Measurements from ENCODE around the gene SLC28A2. TPM values are rescaled to one million over a fixed set of nuclear protein-coding genes. Genes with fewer than 3 reads are reported as not detected.
"Not testable (repeated sequence)": the region's sequence is repeated elsewhere in the genome, so short reads cannot be mapped to it uniquely, and the experiment has no call there.

The SLC28A2 gene
- total and polyA plus RNA-seq, 7 experiments from 2014 or later, result not detected

DNA sequence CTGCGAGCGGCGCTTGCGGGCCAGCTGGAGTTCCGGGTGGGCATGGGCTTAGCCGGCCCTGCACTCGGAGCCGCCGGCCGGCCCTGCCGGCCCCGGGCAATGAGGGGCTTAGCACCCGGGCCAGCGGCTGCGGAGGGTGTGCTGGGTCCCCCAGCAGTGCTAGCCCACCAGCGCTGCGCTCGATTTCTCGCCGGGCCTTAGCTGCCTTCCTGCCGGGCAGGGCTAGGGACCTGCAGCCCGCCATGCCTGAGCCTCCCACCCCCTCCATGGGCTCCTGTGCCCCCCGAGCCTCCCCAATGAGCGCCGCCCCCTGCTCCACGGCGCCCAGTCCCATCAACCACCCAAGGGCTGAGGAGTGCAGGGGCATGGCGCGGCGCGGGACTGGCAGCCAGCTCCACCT, 62.1 kb downstream of the SLC28A2 start:
- H3K4me1 ChIP-seq (ENCODE audit: control insufficient read depth in 2 of 2, insufficient read depth in 2 of 2, low read length in 2 of 2); H3K4me3 Mint-ChIP-seq; H3K36me3 Mint-ChIP-seq; H3K9me3 Mint-ChIP-seq; H3K36me3 ChIP-seq (ENCODE audit: control insufficient read depth in 2 of 3, insufficient read depth in 3 of 3, low read length in 3 of 3); H3K9me3 ChIP-seq (ENCODE audit: control insufficient read depth in 2 of 3, low read length in 3 of 3); H3K27me3 ChIP-seq (ENCODE audit: control insufficient read depth in 2 of 2, insufficient read depth in 2 of 2, low read length in 2 of 2); intact Hi-C loops (cut with micrococcal nuclease); H3K4me3 ChIP-seq (ENCODE audit: low read length); H3K27ac Mint-ChIP-seq; POLR2A ChIA-PET; ATAC-seq; DNase-seq; H3K27ac ChIP-seq (ENCODE audit: low read depth, low read length); H3K4me1 Mint-ChIP-seq: not testable (repeated sequence)
- H3K27me3 Mint-ChIP-seq, result peaks cover 16 to 44% (median 23%) of the 10 kb centered on the region in 5 donors
- CTCF ChIA-PET, result interaction anchor here (0.7 kb wide), 1 partner anchor 8 kb away, joined by 3 read pairs; no protein-coding TSS in a partner anchor

GRCh38 chr15:45314960-45315359, 62.9 kb downstream of the SLC28A2 start:
- no peak for ATAC-seq

GRCh38 chr15:45319472-45320214, 67.6 kb downstream of the SLC28A2 start:
- Mint-ChIP-seq H3K27ac (no peak overlapping the region), H3K9me3 (peaks cover 0 to 1% (median 0%) of the 10 kb centered on the region in 11 donors), H3K36me3 (peaks cover 0 to 4% (median 0%) of the 10 kb centered on the region in 5 donors), H3K4me3 (no peak overlapping the region), H3K27me3 (peaks cover 17 to 35% (median 23%) of the 10 kb centered on the region in 5 donors), H3K4me1 (no peaks in the 10 kb centered on the region)
- DNase-seq, result no peak
- Histone ChIP-seq H3K4me3 (ENCODE audit: low read length) (no peak overlapping the region), H3K27me3 (ENCODE audit: control insufficient read depth in 2 of 2, insufficient read depth in 2 of 2, low read length in 2 of 2) (no peaks in the 10 kb centered on the region), H3K27ac (ENCODE audit: low read depth, low read length) (no peak overlapping the region), H3K4me1 (ENCODE audit: control insufficient read depth in 2 of 2, insufficient read depth in 2 of 2, low read length in 2 of 2) (no peaks in the 10 kb centered on the region), H3K9me3 (ENCODE audit: control insufficient read depth in 2 of 3, low read length in 3 of 3) (no peaks in the 10 kb centered on the region), H3K36me3 (ENCODE audit: control insufficient read depth in 2 of 3, insufficient read depth in 3 of 3, low read length in 3 of 3) (no peaks in the 10 kb centered on the region)
- no peak for ATAC-seq
- ChIA-PET POLR2A (no interaction called here), CTCF (no interaction called here)
- intact Hi-C loops (cut with micrococcal nuclease), result no loop called here

More at GRCh38 chr15:45314960-45315359, 62.9 kb downstream of the SLC28A2 start:
- Histone ChIP-seq H3K27ac (ENCODE audit: low read depth, low read length) (no peak overlapping the region), H3K36me3 (ENCODE audit: control insufficient read depth in 2 of 3, insufficient read depth in 3 of 3, low read length in 3 of 3) (no peaks in the 10 kb centered on the region), H3K27me3 (ENCODE audit: control insufficient read depth in 2 of 2, insufficient read depth in 2 of 2, low read length in 2 of 2) (no peaks in the 10 kb centered on the region), H3K4me3 (ENCODE audit: low read length) (no peak overlapping the region), H3K4me1 (ENCODE audit: control insufficient read depth in 2 of 2, insufficient read depth in 2 of 2, low read length in 2 of 2) (no peaks in the 10 kb centered on the region), H3K9me3 (ENCODE audit: control insufficient read depth in 2 of 3, low read length in 3 of 3) (no peaks in the 10 kb centered on the region)
- Mint-ChIP-seq H3K36me3 (peaks cover 0 to 4% (median 0%) of the 10 kb centered on the region in 5 donors), H3K9me3 (peaks cover 0 to 2% (median 0%) of the 10 kb centered on the region in 11 donors), H3K4me1 (no peaks in the 10 kb centered on the region), H3K27me3 (peaks cover 14 to 39% (median 23%) of the 10 kb centered on the region in 5 donors), H3K27ac (no peak overlapping the region), H3K4me3 (no peak overlapping the region)
- ChIA-PET CTCF (no interaction called here), POLR2A (no interaction called here)
- no peak for DNase-seq
- intact Hi-C loops (cut with micrococcal nuclease), result no loop called here

DNA sequence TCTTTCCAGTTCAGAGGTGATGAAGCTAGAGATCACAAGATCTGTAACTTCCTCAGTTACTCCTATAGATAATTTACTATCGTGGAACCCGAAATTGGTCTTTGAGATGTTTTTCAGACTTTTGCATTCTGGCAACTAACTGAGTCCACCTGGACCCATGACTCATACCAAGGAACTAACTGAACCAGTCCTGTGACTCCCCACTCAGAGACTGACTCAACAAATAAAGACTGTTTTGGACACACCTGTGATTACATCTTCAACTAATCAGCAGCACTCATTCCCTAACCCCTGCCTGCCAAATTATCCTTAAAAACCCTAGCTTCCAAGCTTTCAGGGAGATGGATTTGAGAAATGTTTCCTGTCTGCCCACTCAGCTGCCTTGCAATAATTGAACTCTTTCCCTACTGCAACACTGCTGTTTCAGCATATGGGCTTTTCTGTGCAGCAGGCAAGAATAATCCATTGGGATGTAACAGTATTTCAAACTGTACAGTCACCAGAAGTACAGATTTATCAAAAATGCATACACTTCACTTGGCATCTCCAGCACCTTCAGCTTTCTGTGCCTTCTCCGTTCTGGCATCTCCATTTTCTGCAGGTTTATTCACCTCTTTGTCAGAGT, 68.7 kb downstream of the SLC28A2 start:
- Mint-ChIP-seq H3K4me3 (no peak overlapping the region), H3K27ac (no peak overlapping the region), H3K4me1 (no peaks in the 10 kb centered on the region), H3K27me3 (peaks cover 19 to 31% (median 20%) of the 10 kb centered on the region in 5 donors), H3K36me3 (no peaks in the 10 kb centered on the region), H3K9me3 (peaks cover 0 to 1% (median 0%) of the 10 kb centered on the region in 11 donors)
- no peak overlapping the region for H3K4me3 ChIP-seq (ENCODE audit: low read length)
- POLR2A ChIA-PET, result no interaction called here
- ATAC-seq (no peak), DNase-seq (no peak)
- intact Hi-C loops (cut with micrococcal nuclease), result no loop called here
- H3K9me3 ChIP-seq (ENCODE audit: control insufficient read depth in 2 of 3, low read length in 3 of 3), result no peaks in the 10 kb centered on the region
- CTCF ChIA-PET, result no interaction called here
- no peaks in the 10 kb centered on the region for H3K36me3 ChIP-seq (ENCODE audit: control insufficient read depth in 2 of 3, insufficient read depth in 3 of 3, low read length in 3 of 3)
- no peaks in the 10 kb centered on the region for H3K4me1 ChIP-seq (ENCODE audit: control insufficient read depth in 2 of 2, insufficient read depth in 2 of 2, low read length in 2 of 2)
- no peaks in the 10 kb centered on the region for H3K27me3 ChIP-seq (ENCODE audit: control insufficient read depth in 2 of 2, insufficient read depth in 2 of 2, low read length in 2 of 2)
- no peak overlapping the region for H3K27ac ChIP-seq (ENCODE audit: low read depth, low read length)

DNA sequence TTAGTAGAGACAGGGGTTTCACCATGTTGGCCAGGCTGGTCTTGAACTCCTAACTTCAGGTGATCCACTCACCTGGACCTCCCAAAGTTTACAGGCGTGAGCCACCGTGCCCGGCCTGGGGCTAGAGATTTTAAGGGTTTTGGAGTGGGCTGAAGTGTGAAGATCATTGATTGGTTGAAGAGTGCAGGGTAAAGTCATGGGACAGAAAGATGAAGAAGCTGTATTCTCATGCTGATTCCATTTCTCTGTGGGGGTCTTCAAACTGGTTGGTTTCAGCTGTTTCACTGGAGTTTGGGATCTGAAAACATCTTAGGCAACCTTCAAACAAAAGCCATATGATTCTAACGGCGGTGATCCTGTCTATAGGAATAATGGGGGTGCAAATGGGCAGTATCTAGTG, 74.2 kb downstream of the SLC28A2 start:
- DNase-seq (no peak), ATAC-seq (no peak)
- Histone ChIP-seq H3K27me3 (ENCODE audit: control insufficient read depth in 2 of 2, insufficient read depth in 2 of 2, low read length in 2 of 2) (no peaks in the 10 kb centered on the region), H3K4me3 (ENCODE audit: low read length) (no peak overlapping the region), H3K4me1 (ENCODE audit: control insufficient read depth in 2 of 2, insufficient read depth in 2 of 2, low read length in 2 of 2) (no peaks in the 10 kb centered on the region), H3K27ac (ENCODE audit: low read depth, low read length) (no peak overlapping the region), H3K9me3 (ENCODE audit: control insufficient read depth in 2 of 3, low read length in 3 of 3) (no peaks in the 10 kb centered on the region), H3K36me3 (ENCODE audit: control insufficient read depth in 2 of 3, insufficient read depth in 3 of 3, low read length in 3 of 3) (no peaks in the 10 kb centered on the region)
- POLR2A ChIA-PET, result no interaction called here
- no peaks in the 10 kb centered on the region for H3K9me3 Mint-ChIP-seq
- H3K4me3 Mint-ChIP-seq, result no peak overlapping the region
- CTCF ChIA-PET, result no interaction called here
- H3K27ac Mint-ChIP-seq, result no peak overlapping the region
- H3K27me3 Mint-ChIP-seq, result peaks cover 13 to 37% (median 23%) of the 10 kb centered on the region in 5 donors
- intact Hi-C loops (cut with micrococcal nuclease), result no loop called here
- H3K36me3 Mint-ChIP-seq, result peaks cover 0 to 4% (median 0%) of the 10 kb centered on the region in 5 donors
- no peaks in the 10 kb centered on the region for H3K4me1 Mint-ChIP-seq

DNA sequence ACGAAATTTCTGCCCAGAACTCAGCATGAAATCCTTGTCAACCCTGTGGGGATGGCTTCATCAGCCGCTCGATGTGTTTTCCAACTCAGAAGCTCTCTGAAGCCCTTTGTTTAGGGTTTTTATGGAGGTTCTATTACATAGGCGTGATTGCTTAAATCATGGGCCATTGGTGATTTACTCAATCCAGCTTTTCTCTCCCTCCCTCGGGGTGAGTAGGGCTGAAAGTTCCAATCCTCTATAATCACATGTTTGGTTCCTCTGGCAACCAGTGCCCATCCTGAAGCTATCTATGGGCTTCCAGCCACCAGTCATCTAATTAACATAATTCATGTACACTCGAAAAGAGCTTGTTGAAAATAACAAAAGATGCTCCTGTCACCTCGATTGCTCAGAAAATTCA, 74.7 kb downstream of the SLC28A2 start:
- H3K36me3 Mint-ChIP-seq, result peaks cover 0 to 4% (median 0%) of the 10 kb centered on the region in 5 donors
- H3K9me3 Mint-ChIP-seq, result no peaks in the 10 kb centered on the region
- DNase-seq (no peak), ATAC-seq (no peak)
- H3K27me3 Mint-ChIP-seq, result peaks cover 13 to 33% (median 24%) of the 10 kb centered on the region in 5 donors
- CTCF ChIA-PET, result no interaction called here
- Histone ChIP-seq H3K9me3 (ENCODE audit: control insufficient read depth in 2 of 3, low read length in 3 of 3) (no peaks in the 10 kb centered on the region), H3K4me3 (ENCODE audit: low read length) (no peak overlapping the region), H3K27me3 (ENCODE audit: control insufficient read depth in 2 of 2, insufficient read depth in 2 of 2, low read length in 2 of 2) (no peaks in the 10 kb centered on the region), H3K27ac (ENCODE audit: low read depth, low read length) (no peak overlapping the region), H3K36me3 (ENCODE audit: control insufficient read depth in 2 of 3, insufficient read depth in 3 of 3, low read length in 3 of 3) (no peaks in the 10 kb centered on the region), H3K4me1 (ENCODE audit: control insufficient read depth in 2 of 2, insufficient read depth in 2 of 2, low read length in 2 of 2) (no peaks in the 10 kb centered on the region)
- H3K27ac Mint-ChIP-seq, result no peak overlapping the region
- H3K4me1 Mint-ChIP-seq, result no peaks in the 10 kb centered on the region
- no peak overlapping the region for H3K4me3 Mint-ChIP-seq
- intact Hi-C loops (cut with micrococcal nuclease), result no loop called here
- POLR2A ChIA-PET, result no interaction called here

Data from naive thymus-derived CD4-positive, alpha-beta T cell (primary cell).